ENCODE results near the gene ZEB1.
"Not testable (repeated sequence)": the region's sequence is repeated elsewhere in the genome, so short reads cannot be mapped to it uniquely, and the experiment has no call there.

Gene ZEB1

GRCh38 chr10:31515819-31516402, 196.9 kb downstream of the ZEB1 start:
- no peak for DNase-seq

GRCh38 chr10:31520986-31521831, 202.2 kb downstream of the ZEB1 start:
- DNase-seq, result no peak

GRCh38 chr10:31522820-31523219, 203.8 kb downstream of the ZEB1 start:
- DNase-seq, result no peak

DNA sequence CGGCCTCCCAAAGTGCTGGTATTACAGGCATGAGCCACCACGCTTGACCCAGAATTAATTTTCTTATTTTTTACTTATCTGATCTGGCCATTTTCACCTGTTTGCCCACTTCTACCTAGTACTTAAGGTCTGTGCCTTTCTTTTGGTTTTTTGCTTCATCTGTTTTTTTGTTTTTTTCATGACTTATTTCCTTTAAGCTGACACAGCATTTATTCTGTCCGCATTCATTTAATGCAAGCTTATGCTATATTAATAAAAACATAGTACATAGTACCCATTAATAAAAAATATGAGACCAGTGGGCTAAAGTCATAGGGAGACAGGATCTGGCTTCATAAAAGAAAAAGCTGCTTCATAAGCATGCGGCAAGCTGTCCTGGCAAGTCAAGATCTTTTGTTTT, 205.4 kb downstream of the ZEB1 start:
- no peak for DNase-seq

- no peak for DNase-seq
These were observed 207.2 kb downstream of the ZEB1 start for GRCh38 chr10:31526178-31526577.

DNA sequence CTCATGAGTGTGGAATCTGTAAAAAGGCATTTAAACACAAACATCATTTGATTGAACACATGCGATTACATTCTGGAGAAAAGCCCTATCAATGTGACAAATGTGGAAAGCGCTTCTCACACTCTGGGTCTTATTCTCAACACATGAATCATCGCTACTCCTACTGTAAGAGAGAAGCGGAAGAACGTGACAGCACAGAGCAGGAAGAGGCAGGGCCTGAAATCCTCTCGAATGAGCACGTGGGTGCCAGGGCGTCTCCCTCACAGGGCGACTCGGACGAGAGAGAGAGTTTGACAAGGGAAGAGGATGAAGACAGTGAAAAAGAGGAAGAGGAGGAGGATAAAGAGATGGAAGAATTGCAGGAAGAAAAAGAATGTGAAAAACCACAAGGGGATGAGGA, 207.7 kb downstream of the ZEB1 start:
- DNase-seq, result no peak

- DNase-seq, result no peak
These were observed 209.8 kb downstream of the ZEB1 start for GRCh38 chr10:31528831-31529230.

- DNase-seq, result no peak
These were observed 217.3 kb downstream of the ZEB1 start for GRCh38 chr10:31536302-31536701.

DNA sequence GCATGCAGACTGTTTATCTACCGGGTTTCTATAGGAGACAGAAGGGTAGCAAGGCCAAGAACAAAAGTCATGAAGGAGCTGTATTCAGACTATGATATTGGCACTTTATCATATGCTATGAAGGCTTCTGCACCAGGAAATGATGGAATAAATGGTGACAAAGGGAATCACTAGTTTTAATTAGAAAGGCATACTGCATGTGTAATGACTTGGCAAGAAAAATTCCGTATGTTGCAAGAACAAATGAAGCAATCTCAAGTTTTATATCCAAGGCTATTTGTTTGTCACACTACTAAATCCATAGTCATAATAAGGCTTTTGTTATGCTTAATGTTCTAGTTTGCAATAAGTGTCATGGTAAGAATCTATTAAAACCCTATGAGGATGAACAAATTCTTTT, 230.9 kb downstream of the ZEB1 start:
- no peak for DNase-seq

DNA sequence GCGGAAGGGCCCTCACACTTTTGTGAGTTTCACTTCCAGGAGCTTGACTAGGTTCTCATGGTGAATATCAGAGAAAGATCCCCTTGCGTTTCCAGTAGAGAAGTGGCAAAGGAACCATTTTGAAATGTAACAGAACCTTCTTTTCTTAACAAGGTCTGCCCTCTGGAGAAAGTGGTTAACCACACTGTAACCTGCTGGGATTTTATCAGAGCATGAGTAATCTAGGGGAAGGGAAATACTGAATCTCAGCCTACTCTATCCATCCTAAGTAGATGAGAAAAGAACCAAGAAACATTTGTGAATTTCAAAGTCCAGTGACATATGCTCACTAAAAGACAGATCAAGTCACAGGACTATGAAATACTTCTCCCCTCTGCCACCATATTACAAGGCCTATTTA, 235.5 kb downstream of the ZEB1 start:
- DNase-seq, result no peak

DNA sequence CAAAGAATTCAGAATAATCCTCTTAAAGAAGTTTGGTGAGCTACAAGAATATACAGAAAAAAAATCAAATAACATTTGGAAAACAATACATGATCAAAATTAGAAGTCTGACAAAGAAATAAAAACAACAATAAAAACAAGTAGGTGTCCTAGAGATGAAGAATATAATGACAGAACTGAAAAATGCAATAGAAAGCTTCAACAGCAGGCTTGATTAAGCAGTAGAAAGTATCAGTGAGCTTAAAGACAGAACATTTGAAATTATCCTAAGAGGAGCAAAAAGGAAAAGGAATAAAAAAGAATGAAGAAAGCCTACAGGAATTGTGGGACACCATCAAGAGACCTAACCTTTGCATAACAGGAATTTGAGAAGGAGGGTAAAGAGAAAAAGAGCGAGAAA, 238.8 kb downstream of the ZEB1 start:
- DNase-seq, result no peak

- DNase-seq, result not testable (repeated sequence)
These were observed 249.3 kb downstream of the ZEB1 start for GRCh38 chr10:31568252-31568861.

- DNase-seq, result no peak
These were observed 255.6 kb downstream of the ZEB1 start for GRCh38 chr10:31574577-31574976.

GRCh38 chr10:31578181-31578852, 259.3 kb downstream of the ZEB1 start:
- no peak for DNase-seq

DNA sequence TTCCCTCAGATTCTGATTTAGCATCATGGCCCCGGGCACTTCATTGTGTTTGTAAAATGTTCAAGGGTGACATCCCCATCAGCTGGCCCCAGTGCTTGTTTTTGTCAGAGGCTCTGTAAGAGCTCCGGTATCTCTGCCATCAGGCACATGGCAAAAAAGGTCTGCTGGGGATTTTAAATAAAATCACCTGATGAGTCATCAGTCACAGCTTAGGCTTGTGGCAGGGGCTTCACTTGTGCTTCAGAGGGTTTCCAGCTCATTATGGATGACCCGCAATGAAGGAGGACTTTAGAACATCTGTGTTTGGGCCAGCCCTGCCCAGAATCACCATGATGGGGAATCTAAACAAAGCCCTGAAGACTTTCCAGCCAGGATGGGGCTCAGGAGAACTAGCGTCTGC, 259.9 kb downstream of the ZEB1 start:
- no peak for DNase-seq
